Stimulated activated CD4-positive, alpha-beta T cell treated with anti-CD3 and anti-CD28 coated beads, Interleukin-15, amount 100 ng/mL, for 48 hours (primary cell): ENCODE measurements around the gene CCDC28B.

Experiments
- DNase-seq, 2 donors: peaks; one replicate each; pipeline ENCODE4 v3.0.0-alpha.2; 2020; ENCODE audit warnings: low read depth in 2 of 2

The CCDC28B gene

DNA sequence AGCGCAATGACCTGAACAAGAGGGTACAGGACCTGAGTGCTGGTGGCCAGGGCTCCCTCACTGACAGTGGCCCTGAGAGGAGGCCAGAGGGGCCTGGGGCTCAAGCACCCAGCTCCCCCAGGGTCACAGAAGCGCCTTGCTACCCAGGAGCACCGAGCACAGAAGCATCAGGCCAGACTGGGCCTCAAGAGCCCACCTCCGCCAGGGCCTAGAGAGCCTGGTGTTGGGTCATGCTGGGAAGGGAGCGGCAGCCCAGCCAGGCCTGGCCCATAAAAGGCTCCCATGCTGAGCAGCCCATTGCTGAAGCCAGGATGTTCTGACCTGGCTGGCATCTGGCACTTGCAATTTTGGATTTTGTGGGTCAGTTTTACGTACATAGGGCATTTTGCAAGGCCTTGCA is 5.4 kb upstream of the CCDC28B start:
- DNase-seq = no peak

DNA sequence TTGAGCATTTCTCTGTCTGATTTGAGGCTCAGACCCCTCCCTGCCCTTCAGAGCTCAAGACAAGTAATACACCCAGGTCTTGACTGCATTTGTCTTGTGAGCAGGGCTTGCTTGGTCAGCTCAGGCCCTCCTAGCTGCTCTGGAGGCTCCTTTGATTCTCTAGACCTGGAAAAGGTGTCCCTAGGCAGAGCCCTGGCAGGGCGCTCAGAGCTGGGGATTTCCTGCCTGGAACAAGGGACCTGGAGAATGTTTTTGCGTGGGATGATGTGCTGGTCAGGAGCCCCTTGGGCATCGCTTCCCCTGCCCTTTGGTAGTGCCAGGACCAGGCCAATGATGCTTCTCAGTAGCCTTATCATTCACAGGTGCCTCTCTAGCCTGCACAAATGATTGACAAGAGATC is 4.9 kb upstream of the CCDC28B start:
- no peak for DNase-seq

DNA sequence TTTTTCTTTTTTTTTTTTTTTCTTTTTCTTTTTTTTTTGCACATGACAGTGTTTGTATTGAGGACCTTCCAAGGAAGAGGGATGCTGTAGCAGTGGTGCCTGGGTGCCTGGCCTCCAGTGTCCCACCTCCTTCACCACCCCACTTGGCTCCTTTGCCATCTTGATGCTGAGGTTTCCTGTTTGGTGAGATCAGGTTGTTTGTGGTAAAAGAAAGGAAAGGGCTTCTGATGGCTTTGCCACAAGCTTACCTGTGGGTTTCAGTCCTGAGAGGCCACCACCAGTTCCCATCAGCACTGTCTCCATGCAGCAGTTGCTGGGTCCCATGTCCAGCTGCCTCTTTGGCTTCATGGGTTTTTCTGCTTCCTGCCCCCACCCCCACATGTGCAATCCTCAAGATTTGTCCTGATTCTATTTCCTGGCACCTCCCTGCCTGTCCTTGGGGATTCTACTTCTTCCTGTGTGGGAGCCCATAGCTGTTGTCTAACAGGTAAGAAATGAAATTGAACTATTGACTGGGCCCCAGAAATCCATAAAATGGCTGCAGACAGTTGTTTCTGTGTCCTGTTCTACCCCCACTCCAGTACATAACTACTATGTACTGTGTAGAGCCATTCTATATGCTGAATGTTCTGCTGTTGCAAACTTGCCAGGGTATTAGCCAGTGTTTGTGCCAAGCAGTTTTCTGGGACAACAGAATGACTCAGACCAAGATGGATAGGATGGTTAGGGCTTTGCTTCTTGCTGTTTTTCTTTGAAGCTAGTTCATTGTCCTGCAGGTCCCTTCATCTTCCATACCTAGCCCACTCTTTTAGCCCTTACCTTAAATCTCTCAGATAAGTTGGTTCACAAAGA is 4.2 kb upstream of the CCDC28B start:
- no peak for DNase-seq

DNA sequence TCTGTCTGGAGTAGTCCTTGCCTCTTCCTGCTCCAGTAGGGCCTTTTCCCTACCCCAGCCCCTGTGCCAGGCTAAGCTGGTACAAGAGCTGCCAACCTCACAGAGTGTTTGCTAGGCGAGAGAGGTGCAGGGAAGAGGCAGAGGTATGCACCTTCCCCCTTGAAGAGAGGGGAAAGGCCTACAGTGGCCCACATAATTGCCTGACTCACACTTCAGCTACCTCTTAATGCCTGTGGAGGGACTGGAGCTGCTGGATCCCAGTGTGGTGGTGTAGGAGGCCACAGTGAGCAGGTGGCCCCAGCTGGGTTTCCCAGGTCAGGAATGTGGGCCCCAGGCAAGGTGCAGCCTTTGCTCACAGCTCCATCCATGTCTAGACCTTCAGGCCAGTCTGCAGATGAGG is 3.3 kb upstream of the CCDC28B start:
- DNase-seq = no peak

DNA sequence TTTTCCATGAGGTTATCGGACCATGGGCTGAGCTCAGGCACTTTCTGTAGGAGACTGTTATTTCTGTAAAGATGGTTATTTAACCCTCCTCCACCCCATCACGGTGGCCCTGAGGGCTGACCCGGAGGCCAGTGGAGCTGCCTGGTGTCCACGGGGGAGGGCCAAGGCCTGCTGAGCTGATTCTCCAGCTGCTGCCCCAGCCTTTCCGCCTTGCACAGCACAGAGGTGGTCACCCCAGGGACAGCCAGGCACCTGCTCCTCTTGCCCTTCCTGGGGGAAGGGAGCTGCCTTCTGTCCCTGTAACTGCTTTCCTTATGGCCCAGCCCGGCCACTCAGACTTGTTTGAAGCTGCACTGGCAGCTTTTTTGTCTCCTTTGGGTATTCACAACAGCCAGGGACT is 2.6 kb upstream of the CCDC28B start:
- no peak for DNase-seq

DNA sequence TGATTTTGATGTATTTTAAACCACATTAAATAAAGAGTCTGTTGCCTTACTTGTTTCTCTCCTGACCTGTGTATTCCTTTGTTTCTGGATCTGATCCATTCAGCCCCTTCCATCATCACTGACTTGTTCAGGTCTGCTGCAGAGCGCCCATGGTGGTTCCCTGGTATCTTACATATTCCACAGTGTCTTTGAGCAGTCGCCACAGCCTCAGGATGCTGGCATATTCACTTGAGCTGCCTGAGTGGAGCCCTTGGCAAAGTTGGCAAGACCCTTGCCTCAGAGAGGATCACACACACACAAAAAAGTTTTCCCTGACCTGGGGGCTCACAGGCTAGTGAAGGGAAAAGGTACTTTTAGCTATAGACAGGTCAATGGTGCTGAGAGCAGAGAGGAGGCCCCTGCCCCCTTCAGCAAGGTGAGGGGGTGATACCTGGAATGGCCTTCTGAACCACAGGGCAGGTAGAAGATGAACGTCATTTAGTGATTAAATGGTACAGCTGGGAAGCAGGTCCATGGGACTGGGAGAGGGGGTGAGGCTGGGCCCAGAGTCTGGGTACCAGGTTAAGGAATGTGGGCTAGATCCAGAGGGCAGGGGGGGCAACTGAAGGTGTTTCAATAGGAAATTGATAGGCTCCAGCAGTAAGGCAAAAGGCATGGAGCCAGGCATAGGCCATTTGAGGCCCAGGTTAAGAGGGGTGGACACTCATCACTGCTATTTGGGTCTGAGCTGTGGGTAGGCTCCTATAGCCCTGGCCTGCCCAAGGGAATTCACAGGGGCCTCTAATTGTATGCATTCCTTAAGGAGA is 2.0 kb upstream of the CCDC28B start:
- DNase-seq = no peak

DNA sequence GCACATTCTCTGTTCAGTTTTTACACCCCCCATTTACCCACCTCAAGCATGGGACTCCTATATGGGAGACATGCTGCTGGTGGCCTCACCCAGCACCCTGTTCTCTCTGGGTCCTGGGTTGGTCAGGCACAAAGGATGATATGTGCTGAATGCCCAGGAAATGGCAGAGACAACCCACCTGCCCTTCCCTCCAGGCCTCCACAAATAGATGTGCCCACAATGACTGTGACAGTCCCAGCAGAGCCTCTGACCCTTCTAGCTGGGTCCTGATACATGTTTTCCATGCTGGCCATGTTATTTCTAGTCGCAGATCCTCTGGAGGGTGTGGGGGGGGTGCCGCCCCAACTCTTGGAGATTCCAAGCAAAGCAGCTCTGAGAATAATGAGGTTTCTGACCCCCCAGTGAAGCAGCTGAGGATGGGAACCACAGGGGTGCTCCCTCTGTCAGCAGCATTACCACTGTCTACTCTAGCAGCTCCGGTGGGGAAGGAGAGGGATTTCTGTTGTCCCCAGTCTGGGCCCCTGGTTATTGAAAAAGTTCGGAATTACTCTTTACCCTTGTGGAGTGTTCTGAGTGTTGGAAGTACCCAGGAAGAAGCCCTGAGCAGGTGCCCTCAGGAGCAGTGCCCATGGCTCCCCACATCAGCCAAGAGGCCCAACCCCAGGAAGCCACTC is 1.2 kb upstream of the CCDC28B start:
- no peak for DNase-seq

DNA sequence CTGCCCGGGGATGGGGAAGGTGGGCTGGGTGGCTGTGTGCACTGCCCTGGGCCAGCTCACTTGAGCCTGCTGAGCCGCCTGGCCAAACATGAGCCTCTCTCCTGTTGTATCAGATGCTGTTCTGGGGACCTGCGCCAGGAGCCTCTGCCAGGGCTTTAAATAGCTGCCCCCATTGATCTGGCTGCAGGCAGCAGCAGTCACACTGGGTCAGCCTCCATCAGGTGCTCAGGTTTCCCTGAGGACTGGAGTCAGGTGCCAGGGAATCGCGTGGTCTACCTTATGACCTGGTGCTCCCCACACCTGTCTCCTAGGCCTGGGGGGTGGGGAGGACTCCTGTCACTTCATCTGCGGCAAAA is 700 bp upstream of the CCDC28B start:
- DNase-seq = no peak

DNA sequence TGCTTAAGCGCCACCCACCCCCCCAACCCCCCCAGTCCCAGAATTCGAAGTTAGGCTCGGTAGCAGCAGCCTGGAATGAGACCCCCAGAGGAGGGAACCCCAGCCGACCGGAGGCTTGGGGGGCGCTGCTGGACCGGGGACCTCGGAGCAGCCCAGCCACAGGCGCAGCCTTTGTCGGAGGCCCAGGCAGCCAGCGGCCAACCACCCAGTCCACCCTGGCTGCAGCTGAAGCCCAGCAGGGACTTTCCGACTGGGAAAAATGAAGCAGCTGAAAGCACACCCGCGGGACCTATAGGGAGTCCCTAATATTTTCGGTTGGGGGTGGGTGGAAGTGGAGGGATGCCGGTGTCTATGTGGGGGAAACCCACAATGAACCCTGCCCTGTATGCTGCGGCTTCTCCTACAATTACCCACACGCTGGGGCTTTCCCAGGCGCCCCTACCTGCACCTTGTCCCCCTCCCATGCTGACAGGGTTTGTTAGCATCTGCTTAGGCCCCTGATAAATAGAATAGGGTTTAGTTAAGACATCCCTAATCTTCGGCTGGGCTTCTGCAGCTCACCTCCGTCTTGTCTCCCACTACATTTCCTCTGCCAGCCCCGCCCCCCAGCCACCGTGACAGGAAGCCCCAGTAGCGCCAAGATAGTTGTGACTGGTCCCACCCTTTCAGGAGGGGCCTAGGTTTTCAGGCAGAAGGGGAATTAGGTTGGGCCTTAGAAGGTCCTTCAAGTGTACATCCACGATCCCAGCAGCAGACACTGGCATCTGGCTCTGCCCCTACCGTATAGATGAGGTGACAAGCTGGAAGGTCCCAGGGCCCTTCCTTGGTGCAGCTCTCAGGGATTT is 838 bp downstream of the CCDC28B start:
- peak; percentile 48 to 71 for DNase-seq

DNA sequence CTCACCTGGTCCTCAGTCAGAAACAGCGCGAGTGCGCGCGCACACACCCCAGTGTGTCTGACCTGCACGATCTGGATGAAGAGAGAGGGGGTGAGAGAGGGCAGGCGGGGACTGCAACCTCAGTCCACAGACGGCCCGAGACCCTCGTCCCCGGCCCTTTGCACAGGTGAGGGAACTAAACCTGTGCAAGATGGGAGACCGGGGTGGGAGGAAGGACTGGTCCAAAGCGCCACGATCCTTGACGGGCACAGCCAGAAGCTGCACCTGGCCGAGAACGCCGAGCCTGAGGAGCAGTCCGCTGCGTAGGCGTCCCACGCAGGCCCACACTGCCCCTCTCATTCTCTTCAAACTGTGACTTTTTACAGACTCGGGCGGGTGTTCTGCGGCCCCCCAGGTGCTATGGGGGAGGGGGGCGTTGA is 4.6 kb downstream of the CCDC28B start:
- DNase-seq = no peak

DNA sequence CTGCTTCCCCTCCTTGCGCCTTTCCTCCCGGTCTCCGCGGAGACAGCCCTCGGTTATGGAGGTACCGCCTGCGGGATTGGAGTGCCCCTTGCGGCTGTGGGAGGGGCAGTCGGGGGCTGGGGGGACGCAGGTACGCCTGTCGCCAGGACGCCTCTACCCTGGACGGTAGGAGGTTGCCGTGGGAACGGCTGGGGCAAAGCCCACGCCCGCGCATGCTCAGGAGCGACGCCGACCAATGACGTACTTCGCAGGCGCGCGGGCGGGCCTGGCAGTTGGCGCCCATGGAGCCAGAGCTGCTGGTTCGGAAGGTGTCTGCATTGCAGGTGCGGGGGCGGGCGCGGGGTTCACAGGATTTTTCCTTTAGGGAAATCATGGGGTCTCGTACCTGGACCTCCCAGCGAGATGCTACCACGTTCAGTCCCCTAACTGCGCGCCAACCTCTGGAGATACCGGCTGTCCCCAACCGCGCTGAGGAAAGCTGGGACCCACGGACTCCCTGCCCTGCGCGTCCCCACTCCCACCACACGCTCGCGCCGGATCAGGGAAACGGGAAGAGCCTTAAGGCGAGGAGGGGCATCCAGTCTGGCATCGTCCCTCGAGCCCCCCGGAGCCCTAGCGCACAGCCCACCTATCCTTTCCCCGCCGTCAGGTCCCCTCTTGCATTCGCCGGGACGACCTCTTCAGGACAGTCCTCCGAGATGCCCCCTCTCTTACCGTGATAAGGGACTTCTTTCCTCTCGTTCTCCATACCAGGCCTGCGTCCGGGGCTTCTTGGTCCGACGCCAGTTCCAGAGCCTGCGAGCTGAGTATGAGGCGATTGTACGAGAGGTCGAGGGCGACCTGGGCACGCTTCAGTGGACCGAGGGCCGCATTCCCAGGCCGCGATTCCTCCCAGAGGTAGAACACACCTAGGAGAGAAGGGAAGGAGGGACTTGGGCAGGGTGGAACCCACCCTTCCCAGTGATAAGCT is 5.3 kb downstream of the CCDC28B start, which contains the start of gene IQCC:
Gene IQCC (plus strand): TSS at position 271 of the 970 bp plus-strand sequence. CDS start 11 bp downstream, at position 282.
- peak; percentile 80 to 84 for DNase-seq

DNA sequence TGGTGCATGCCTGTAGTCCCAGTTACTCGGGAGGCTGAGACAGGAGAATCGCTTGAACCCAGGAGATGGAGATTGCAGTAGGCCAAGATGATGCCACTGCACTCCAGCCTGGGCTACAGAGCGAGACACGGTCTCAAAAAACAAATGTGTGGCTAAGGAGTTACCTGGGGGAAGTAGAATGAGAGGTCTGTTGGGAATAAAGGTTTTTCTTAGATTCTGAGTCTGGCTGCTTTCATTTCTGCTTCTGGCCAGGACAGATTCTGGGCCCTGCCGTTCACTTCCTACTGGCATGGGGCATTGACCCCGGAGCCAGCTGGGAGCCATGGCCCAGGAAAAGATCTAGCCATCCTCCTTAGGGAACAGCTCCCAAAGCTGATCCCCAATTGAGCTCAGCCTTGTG is 8.1 kb downstream of the CCDC28B start:
- DNase-seq = no peak

DNA sequence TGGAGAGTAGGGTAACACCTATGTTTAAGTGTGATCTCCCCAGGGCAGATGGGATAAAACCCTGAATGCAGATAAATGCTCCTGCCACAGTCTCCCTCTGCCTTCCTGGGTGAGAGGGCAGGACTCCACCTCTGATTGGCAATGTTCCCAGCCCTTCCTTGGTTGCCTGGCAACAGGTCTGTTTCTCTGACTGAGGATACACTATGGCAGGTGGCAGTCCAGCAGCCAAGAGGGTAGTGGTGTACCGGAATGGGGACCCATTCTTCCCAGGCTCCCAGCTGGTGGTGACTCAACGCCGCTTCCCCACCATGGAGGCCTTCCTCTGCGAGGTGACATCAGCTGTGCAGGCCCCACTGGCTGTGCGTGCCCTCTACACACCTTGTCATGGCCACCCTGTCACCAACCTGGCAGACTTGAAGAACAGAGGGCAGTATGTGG is 8.5 kb downstream of the CCDC28B start, which contains the start of gene DCDC2B:
Gene DCDC2B (plus strand): TSS at position 199 of the 438 bp plus-strand sequence. CDS start 5 bp downstream, at position 204.
- no peak for DNase-seq

DNA sequence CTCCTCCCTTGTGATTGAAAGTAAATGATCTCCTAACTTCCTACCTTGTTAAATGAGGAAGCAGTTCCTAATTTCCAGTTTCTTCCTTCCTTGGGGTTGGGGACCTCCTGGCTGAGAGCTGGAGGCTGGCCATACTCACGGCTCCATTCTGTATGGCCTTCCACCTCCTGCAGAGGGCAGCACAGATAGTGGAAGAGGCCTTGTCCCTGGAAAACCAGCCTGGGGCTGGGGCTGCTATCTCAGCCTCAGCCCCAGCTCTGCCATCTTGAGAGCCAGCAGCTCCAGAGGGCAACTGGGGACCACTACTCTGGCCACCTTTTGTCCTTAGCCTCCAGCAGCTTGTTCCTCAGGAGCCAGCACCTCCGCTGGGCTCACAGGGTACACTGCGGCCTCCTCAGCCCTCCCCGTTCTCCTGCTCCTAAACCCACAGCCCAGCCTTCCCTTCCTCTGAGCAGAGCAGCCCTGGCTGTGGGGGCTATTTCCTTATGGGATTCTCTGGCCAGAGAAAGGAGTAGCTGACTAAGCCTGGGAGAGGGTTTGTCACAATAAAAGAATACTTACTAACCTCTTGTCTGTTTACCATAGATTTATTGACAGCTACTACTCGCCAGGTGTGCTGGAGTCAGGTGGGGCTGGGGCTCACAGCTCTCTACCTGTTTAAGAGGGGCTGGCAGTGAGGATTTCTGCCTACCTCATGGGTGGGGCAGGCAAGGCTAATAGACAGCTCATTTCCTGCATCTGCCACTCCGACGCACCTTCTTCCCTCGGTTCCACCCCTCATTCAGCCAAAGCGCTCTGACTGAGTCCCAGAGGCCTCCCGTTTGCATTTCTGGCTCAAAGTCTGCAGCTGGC is 15.5 kb downstream of the CCDC28B start:
- DNase-seq = peak in 1 of 2 donors; percentile 39

DNA sequence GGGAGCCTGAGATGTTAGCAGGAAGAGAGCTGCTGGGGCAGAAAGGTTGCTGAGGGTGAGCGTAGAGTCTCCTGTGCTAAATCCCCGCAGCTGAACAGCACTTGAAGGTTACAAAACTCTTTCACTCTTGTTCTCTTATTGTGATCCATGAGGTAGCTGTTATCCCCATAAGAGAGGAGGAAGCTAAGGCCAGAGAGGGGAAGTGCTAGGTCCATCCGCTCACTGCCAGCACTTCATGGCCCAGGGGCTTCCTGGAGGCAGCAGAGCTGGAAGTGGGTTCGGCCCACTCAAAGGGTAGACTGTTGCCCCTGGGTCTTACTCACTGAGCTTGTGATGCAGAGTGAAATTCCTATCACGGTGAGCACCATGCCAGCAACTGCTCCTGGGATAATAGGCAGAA is 16.2 kb downstream of the CCDC28B start:
- DNase-seq = no peak

DNA sequence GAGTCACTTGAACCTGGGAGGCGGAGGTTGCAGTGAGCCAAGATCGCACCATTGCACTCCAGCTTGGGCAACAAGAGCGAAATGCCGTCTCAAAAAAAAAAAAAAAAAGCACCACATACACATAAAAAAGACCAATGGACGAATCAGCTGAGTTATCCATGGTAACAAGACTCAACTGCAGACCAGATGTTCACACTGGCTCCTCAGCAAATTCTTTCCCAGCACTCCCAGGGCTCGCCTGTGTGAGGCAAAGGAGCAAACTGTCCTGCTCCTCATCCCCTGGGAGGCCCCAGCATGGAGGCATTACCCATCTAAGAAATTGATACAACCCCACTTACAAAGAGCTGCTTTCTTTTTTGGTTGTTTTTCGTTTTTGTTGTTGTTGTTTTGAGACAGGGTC is 18.6 kb downstream of the CCDC28B start:
- no peak for DNase-seq

DNA sequence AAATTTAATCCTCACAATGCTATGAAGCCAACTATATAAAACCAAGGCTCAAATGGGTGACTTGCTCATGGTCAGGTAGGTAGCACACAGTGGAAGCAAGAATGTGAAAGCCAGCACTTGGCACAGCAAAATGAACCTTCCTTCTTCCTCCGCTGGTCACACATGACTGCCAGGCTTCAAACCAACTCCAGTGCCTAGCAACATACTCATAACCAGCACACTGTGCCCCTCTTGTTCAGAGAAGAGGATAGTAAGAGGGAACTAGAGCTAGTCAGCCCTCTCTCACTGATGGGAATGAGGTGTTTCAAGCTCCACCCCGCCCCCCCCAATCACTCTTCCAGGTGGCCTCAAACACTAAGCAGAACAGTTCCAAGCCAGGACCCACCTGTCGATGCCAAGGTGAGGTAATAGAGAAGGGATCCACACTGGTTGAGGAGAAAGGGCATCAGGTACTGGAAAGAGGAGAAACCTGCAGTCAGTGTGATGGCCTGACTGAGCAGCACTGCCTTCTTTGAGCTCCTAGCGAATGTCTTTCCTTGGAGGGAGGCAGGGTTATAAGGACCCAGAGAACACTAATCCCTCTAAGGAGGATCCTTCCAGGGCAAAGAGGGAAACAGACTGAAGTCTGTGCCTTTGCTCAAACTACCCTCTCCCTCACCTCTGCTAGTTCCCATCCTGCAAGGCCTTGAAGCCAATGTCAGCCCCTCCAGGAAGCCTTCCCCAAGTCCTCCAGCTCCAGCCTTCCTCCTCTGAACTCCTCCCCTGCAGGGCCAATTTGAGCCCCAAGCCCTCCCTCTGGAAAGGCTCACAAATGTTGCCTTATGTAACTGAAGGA is 20.6 kb downstream of the CCDC28B start:
- no peak for DNase-seq

DNA sequence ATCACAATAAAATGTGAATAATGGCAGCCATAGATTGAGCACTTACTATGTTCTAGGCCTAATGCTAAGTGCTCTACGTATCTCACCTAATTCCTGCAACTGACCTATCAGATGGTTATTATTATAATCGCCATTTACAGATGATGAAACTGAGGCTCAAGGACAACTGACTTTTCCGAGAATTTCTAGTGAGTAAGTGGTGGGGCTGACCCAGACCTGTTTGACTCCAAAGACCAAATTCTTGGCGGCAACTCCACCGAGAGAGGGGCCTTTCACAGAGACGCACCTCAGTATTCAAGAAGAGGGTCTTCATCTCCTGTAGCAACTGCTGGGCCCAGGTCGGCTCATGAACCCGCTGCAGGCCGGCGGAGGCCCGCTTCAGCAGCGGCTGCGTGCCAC is 21.2 kb downstream of the CCDC28B start:
- no peak for DNase-seq
